GM10266 (cell line): ENCODE results near the gene CDON.

Source experiments
- DNase-seq: peaks from one replicate; pipeline ENCODE4 v3.0.0; 2012; ENCODE audit errors: extremely low spot score
- CTCF ChIP-seq: IDR thresholded peaks from 2 replicates; pipeline ENCODE4 v1.5.1; 2012; ENCODE audit warnings: mild to moderate bottlenecking, low read depth; ENCODE audit not compliant: control insufficient read depth, insufficient read depth; ENCODE audit errors: missing control alignments

The CDON gene

GRCh38 chr11:125930076-125930450, 132.6 kb downstream of the CDON start:
- DNase-seq = no peak
- no peak for TF ChIP-seq CTCF

DNA sequence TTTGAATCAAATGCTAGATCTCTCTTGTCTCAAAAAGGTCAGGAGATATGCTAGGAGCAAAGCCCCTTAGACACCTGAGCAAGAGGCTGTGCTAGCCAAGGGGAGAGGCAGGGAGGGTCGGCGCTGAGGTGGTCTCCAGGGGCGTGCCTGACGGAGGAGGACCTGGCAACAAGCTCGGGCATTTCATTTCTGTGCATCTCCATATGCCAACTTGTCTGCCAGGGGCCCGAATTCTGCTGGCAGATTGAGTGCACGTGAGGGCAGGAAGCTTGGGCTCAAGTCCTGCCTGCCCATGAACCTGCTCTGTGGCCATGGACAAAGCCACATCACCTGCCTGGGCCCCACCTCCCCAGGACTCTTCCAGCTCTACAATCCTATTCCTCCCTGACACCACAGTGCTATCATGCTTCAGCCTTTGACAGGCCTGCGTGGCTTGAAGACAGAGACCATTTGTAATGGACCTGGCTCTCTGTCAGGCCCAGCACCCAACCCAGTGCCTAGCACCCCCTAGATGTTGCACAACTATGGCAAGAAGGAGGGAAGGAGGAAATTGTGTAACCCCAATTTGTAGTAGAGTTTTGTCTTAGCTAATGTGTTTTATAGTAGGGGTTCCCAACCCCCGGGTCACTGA, 133.1 kb downstream of the CDON start:
- DNase-seq = no peak
- TF ChIP-seq CTCF = no peak

- TF ChIP-seq CTCF = no peak
- DNase-seq = no peak
These were observed 136.0 kb downstream of the CDON start for GRCh38 chr11:125926682-125927081.

DNA sequence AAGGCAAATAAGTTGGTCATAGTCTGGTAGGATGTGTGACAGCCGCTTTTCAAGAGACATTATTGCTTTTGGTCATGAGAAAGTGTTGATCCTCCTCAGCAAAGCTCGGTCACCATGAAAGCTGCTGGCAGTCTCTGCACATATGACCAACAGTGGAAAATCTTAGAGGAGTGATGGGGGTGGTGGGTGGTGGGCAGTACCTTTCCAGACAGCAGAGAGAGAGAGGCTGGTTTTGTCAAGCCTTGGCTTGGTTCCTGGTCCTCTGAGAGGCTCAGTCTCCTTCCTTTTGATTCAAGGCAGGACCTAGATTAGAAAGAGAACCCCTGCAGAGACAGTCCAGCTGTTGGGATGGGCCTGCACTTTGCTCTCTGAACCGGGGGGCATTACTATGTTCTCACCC, 136.9 kb downstream of the CDON start:
- no peak for TF ChIP-seq CTCF
- DNase-seq = no peak

DNA sequence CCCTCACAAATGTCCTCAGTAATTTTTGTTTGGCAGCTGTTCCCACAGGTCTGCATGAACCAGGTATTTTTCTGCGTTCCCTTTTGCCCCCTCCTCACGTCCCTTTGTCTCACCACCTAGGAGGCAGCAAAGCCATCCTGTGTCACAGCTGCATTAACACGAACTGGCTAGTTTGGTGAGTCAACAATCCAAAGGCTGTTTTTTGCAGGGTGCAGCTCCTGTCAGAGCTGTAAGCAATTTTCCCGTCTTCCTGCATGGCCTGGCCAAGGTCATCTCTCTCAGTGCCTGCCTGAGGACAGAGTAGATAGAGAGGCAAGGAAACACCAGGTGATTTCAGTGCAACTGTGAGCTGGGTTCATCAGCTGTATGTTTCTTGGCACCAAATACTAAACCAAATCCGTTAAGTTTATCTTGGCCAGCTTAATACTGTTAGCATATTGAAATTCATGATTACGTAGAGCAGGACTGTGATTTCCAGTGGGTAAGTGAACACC, 137.4 kb downstream of the CDON start:
- TF ChIP-seq CTCF = no peak
- DNase-seq = no peak

- no peak for DNase-seq
- TF ChIP-seq CTCF = no peak
These were observed 138.2 kb downstream of the CDON start for GRCh38 chr11:125924384-125925007.

DNA sequence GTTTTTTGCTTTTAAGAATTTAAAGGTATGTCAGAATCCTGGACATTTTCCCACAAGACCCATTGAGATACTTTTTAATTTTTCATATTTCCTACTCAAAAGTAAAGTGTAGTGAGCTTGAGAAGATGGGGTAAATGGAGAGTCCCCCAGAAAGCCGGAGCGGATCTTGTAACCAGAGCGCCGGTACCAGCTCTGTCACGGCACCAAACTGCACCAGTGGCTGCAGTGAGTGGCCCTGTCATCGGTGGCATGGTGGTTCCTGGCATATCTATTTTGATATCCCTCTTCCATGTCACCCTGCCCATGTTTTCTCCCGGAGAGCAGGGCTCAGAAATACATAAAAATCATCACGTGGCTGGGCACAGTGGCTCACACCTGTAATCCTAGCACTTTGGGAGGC, 139.0 kb downstream of the CDON start:
- TF ChIP-seq CTCF = no peak
- no peak for DNase-seq
